ENCODE results near the gene KRT32.
A peak's percentile ranks its signal among the peaks of the same experiment; 100 is the strongest.

Gene KRT32

GRCh38 chr17:41464173-41464572, 3.0 kb downstream of the KRT32 start:
- Histone ChIP-seq H2AK5ac (ENCODE audit: low read depth, low read length) (no peak overlapping the region), H2BK5ac (ENCODE audit: low read length) (no peak overlapping the region), H2BK12ac (ENCODE audit: low read length) (no peak overlapping the region), H3K9me3 (replicated peaks in 1 of 2; ENCODE audit: control insufficient read depth in 2 of 2, insufficient read depth in 1 of 2, low read depth in 1 of 2, low read length in 2 of 2) (no peaks in the 10 kb centered on the region), H3K4me2 (ENCODE audit: insufficient read depth, low read length, poor library complexity, severe bottlenecking) (no peak overlapping the region), H4K8ac (ENCODE audit: low read depth, low read length) (no peak overlapping the region), H2BK120ac (ENCODE audit: low read depth, low read length) (no peak overlapping the region), H3K79me1 (ENCODE audit: low read depth, low read length) (no peaks in the 10 kb centered on the region), H3K27me3 (ENCODE audit: control insufficient read depth in 3 of 3, insufficient read depth in 3 of 3, low read depth in 1 of 3, low read length in 3 of 3) (no peaks in the 10 kb centered on the region), H3K4me1 (ENCODE audit: control insufficient read depth in 2 of 2, insufficient read depth in 1 of 2, low read depth in 1 of 2, low read length in 2 of 2) (no peaks in the 10 kb centered on the region), H2AFZ (ENCODE audit: low read length) (no peak overlapping the region), H2BK15ac (ENCODE audit: low read length) (peak overlapping the region; percentile 4), H3K4me3 (ENCODE audit: low read length in 2 of 2) (no peak overlapping the region), H3K36me3 (replicated peaks in 1 of 2; ENCODE audit: control insufficient read depth in 2 of 2, insufficient read depth in 2 of 2, low read length in 2 of 2) (no peaks in the 10 kb centered on the region), H3K23ac (ENCODE audit: low read depth, low read length, poor library complexity) (no peak overlapping the region), H3K14ac (ENCODE audit: low read length) (peak overlapping the region; percentile 22), H3K9ac (ENCODE audit: low read depth, low read length, poor library complexity) (no peak overlapping the region), H3K18ac (ENCODE audit: low read length) (no peak overlapping the region), H4K91ac (ENCODE audit: low read depth, low read length, poor library complexity) (no peak overlapping the region), H3K27ac (replicated peaks; ENCODE audit: low read length) (no peak overlapping the region), H3K4ac (ENCODE audit: low read length) (no peak overlapping the region)
- DNase-seq (ENCODE audit: low spot score): no peak
- WGBS, 2 donors (ENCODE audit: extremely low coverage in 2 of 2, insufficient read length in 2 of 2, insufficient replicate concordance in 1 of 2): no CpG with 5 or more reads among the region's 11 CpGs

GRCh38 chr17:41463746-41464145, 3.4 kb downstream of the KRT32 start:
- Histone ChIP-seq H3K4me2 (ENCODE audit: insufficient read depth, low read length, poor library complexity, severe bottlenecking) (no peak overlapping the region), H3K9ac (ENCODE audit: low read depth, low read length, poor library complexity) (no peak overlapping the region), H3K4ac (ENCODE audit: low read length) (no peak overlapping the region), H3K27ac (replicated peaks; ENCODE audit: low read length) (no peak overlapping the region), H3K23ac (ENCODE audit: low read depth, low read length, poor library complexity) (no peak overlapping the region), H3K27me3 (ENCODE audit: control insufficient read depth in 3 of 3, insufficient read depth in 3 of 3, low read depth in 1 of 3, low read length in 3 of 3) (no peaks in the 10 kb centered on the region), H3K79me1 (ENCODE audit: low read depth, low read length) (no peaks in the 10 kb centered on the region), H3K4me1 (ENCODE audit: control insufficient read depth in 2 of 2, insufficient read depth in 1 of 2, low read depth in 1 of 2, low read length in 2 of 2) (no peaks in the 10 kb centered on the region), H2BK15ac (ENCODE audit: low read length) (peak overlapping the region; percentile 4), H4K91ac (ENCODE audit: low read depth, low read length, poor library complexity) (no peak overlapping the region), H2AK5ac (ENCODE audit: low read depth, low read length) (no peak overlapping the region), H2BK12ac (ENCODE audit: low read length) (no peak overlapping the region), H4K8ac (ENCODE audit: low read depth, low read length) (no peak overlapping the region), H2BK5ac (ENCODE audit: low read length) (no peak overlapping the region), H2AFZ (ENCODE audit: low read length) (no peak overlapping the region), H2BK120ac (ENCODE audit: low read depth, low read length) (no peak overlapping the region), H3K4me3 (ENCODE audit: low read length in 2 of 2) (no peak overlapping the region), H3K18ac (ENCODE audit: low read length) (no peak overlapping the region), H3K9me3 (replicated peaks in 1 of 2; ENCODE audit: control insufficient read depth in 2 of 2, insufficient read depth in 1 of 2, low read depth in 1 of 2, low read length in 2 of 2) (no peaks in the 10 kb centered on the region), H3K36me3 (replicated peaks in 1 of 2; ENCODE audit: control insufficient read depth in 2 of 2, insufficient read depth in 2 of 2, low read length in 2 of 2) (no peaks in the 10 kb centered on the region), H3K14ac (ENCODE audit: low read length) (no peak overlapping the region)
- WGBS, 2 donors (ENCODE audit: extremely low coverage in 2 of 2, insufficient read length in 2 of 2, insufficient replicate concordance in 1 of 2): no CpG with 5 or more reads among the region's 8 CpGs
- DNase-seq (ENCODE audit: low spot score): no peak

DNA sequence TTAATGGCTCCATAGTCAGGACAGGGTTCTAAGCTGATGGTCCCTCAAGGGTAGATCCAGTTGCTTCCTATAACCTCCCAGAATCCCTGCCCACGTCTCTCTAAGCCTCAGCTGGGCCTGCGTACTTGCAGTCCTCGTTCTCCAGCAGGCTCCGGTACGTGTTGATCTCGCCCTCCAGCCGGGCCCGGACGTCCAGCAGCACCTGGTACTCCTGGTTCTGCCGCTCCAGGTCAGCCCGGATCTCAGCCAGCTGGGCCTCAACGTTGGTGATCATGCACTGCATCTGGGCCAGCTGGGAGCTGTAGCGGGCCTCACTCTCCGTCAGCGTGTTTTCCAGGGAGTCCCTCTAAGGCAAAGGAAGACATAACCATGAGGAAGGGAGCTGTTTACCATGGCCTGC, 4.5 kb downstream of the KRT32 start:
- H3K9me3 ChIP-seq (replicated peaks in 1 of 2; ENCODE audit: control insufficient read depth in 2 of 2, insufficient read depth in 1 of 2, low read depth in 1 of 2, low read length in 2 of 2): no peaks in the 10 kb centered on the region

GRCh38 chr17:41457676-41458075, 9.5 kb downstream of the KRT32 start:
- no peak overlapping the region for H4K8ac ChIP-seq (ENCODE audit: low read depth, low read length)
- DNase-seq (ENCODE audit: low spot score): no peak
- H3K27me3 ChIP-seq (ENCODE audit: control insufficient read depth in 3 of 3, insufficient read depth in 3 of 3, low read depth in 1 of 3, low read length in 3 of 3): no peaks in the 10 kb centered on the region
- no peak overlapping the region for H2AK5ac ChIP-seq (ENCODE audit: low read depth, low read length)
- H3K36me3 ChIP-seq (replicated peaks in 1 of 2; ENCODE audit: control insufficient read depth in 2 of 2, insufficient read depth in 2 of 2, low read length in 2 of 2): no peaks in the 10 kb centered on the region
- H3K9me3 ChIP-seq (replicated peaks in 1 of 2; ENCODE audit: control insufficient read depth in 2 of 2, insufficient read depth in 1 of 2, low read depth in 1 of 2, low read length in 2 of 2): no peaks in the 10 kb centered on the region
- H3K23ac ChIP-seq (ENCODE audit: low read depth, low read length, poor library complexity): no peak overlapping the region
- no peak overlapping the region for H2AFZ ChIP-seq (ENCODE audit: low read length)
- H3K9ac ChIP-seq (ENCODE audit: low read depth, low read length, poor library complexity): no peak overlapping the region
- H3K4me1 ChIP-seq (ENCODE audit: control insufficient read depth in 2 of 2, insufficient read depth in 1 of 2, low read depth in 1 of 2, low read length in 2 of 2): no peaks in the 10 kb centered on the region
- H3K4me2 ChIP-seq (ENCODE audit: insufficient read depth, low read length, poor library complexity, severe bottlenecking): no peak overlapping the region
- no CpG with 5 or more reads among the region's 4 CpGs for WGBS, 2 donors (ENCODE audit: extremely low coverage in 2 of 2, insufficient read length in 2 of 2, insufficient replicate concordance in 1 of 2)
- H3K14ac ChIP-seq (ENCODE audit: low read length): no peak overlapping the region
- H2BK120ac ChIP-seq (ENCODE audit: low read depth, low read length): no peak overlapping the region
- H2BK12ac ChIP-seq (ENCODE audit: low read length): no peak overlapping the region
- H3K27ac ChIP-seq (replicated peaks; ENCODE audit: low read length): no peak overlapping the region
- no peak overlapping the region for H2BK5ac ChIP-seq (ENCODE audit: low read length)
- no peak overlapping the region for H3K18ac ChIP-seq (ENCODE audit: low read length)
- no peak overlapping the region for H3K4ac ChIP-seq (ENCODE audit: low read length)
- no peak overlapping the region for H2BK15ac ChIP-seq (ENCODE audit: low read length)
- no peaks in the 10 kb centered on the region for H3K79me1 ChIP-seq (ENCODE audit: low read depth, low read length)
- H3K4me3 ChIP-seq (ENCODE audit: low read length in 2 of 2): no peak overlapping the region
- no peak overlapping the region for H4K91ac ChIP-seq (ENCODE audit: low read depth, low read length, poor library complexity)

More for the DNA sequence above, 4.5 kb downstream of the KRT32 start:
- no peak overlapping the region for H4K8ac ChIP-seq (ENCODE audit: low read depth, low read length)
- no peak overlapping the region for H3K23ac ChIP-seq (ENCODE audit: low read depth, low read length, poor library complexity)
- no peak overlapping the region for H3K27ac ChIP-seq (replicated peaks; ENCODE audit: low read length)
- H3K36me3 ChIP-seq (replicated peaks in 1 of 2; ENCODE audit: control insufficient read depth in 2 of 2, insufficient read depth in 2 of 2, low read length in 2 of 2): no peaks in the 10 kb centered on the region
- no peak overlapping the region for H3K9ac ChIP-seq (ENCODE audit: low read depth, low read length, poor library complexity)
- no peaks in the 10 kb centered on the region for H3K27me3 ChIP-seq (ENCODE audit: control insufficient read depth in 3 of 3, insufficient read depth in 3 of 3, low read depth in 1 of 3, low read length in 3 of 3)
- H3K4me2 ChIP-seq (ENCODE audit: insufficient read depth, low read length, poor library complexity, severe bottlenecking): no peak overlapping the region
- no peak overlapping the region for H4K91ac ChIP-seq (ENCODE audit: low read depth, low read length, poor library complexity)
- no peaks in the 10 kb centered on the region for H3K79me1 ChIP-seq (ENCODE audit: low read depth, low read length)
- H2BK15ac ChIP-seq (ENCODE audit: low read length): no peak overlapping the region
- H2AFZ ChIP-seq (ENCODE audit: low read length): no peak overlapping the region
- H2BK120ac ChIP-seq (ENCODE audit: low read depth, low read length): no peak overlapping the region
- no peaks in the 10 kb centered on the region for H3K4me1 ChIP-seq (ENCODE audit: control insufficient read depth in 2 of 2, insufficient read depth in 1 of 2, low read depth in 1 of 2, low read length in 2 of 2)
- no peak overlapping the region for H3K4me3 ChIP-seq (ENCODE audit: low read length in 2 of 2)
- H3K14ac ChIP-seq (ENCODE audit: low read length): no peak overlapping the region
- no peak overlapping the region for H2BK5ac ChIP-seq (ENCODE audit: low read length)
- no peak overlapping the region for H2BK12ac ChIP-seq (ENCODE audit: low read length)
- H3K4ac ChIP-seq (ENCODE audit: low read length): no peak overlapping the region
- H2AK5ac ChIP-seq (ENCODE audit: low read depth, low read length): no peak overlapping the region
- no CpG with 5 or more reads among the region's 15 CpGs for WGBS, 2 donors (ENCODE audit: extremely low coverage in 2 of 2, insufficient read length in 2 of 2, insufficient replicate concordance in 1 of 2)
- no peak for DNase-seq (ENCODE audit: low spot score)
- no peak overlapping the region for H3K18ac ChIP-seq (ENCODE audit: low read length)
